COR-L47 (cell line): ENCODE data around the gene RBM38.
A peak's percentile ranks its signal among the peaks of the same experiment; 100 is the strongest.

Source experiments
- DNase-seq: peaks from one replicate; lab custom pipeline; 2025; lab: John Stamatoyannopoulos, UW

RBM38 gene

DNA sequence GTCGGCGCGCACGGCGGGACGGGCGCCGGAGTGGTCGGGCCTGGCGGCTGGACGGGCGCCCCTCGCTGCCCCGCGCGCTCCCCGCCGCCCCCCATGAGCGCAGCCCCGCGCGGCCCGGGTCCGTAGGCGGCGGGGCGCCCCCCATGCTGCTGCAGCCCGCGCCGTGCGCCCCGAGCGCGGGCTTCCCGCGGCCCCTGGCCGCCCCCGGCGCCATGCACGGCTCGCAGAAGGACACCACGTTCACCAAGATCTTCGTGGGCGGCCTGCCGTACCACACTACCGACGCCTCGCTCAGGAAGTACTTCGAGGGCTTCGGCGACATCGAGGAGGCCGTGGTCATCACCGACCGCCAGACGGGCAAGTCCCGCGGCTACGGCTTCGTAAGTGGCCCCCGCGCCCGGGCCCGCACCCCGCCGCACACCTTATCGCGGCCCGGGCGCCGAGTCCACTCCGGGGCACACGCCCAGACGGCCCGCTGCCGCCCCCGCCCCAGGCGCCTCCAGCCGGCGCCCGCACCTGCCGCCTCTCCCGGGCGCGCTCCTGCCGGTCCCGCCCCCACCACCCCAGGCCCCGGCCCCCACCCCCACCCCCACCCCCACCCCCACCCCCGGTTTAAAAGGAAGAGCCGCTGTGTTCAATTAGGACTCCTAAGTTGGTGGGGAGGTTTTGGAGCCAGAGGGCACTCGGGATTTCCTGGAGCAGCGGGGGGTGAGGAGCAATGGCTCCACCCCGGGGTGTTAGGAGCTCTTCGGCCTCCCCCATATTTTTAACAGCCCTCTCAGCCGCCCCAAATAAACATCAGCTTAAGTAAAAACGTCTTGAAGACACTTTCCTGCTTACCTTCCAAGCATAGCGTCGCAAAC, 474 bp downstream of the RBM38 start:
- peak; percentile 26 for DNase-seq

GRCh38 chr20:57392512-57393271, 1.5 kb downstream of the RBM38 start:
- no peak for DNase-seq

- DNase-seq, result no peak
Observed at GRCh38 chr20:57393321-57394120, 2.3 kb downstream of the RBM38 start.

GRCh38 chr20:57394121-57395082, 3.2 kb downstream of the RBM38 start:
- DNase-seq, result no peak

GRCh38 chr20:57395111-57395966, 4.1 kb downstream of the RBM38 start:
- no peak for DNase-seq

GRCh38 chr20:57396212-57396983, 5.2 kb downstream of the RBM38 start:
- no peak for DNase-seq

DNA sequence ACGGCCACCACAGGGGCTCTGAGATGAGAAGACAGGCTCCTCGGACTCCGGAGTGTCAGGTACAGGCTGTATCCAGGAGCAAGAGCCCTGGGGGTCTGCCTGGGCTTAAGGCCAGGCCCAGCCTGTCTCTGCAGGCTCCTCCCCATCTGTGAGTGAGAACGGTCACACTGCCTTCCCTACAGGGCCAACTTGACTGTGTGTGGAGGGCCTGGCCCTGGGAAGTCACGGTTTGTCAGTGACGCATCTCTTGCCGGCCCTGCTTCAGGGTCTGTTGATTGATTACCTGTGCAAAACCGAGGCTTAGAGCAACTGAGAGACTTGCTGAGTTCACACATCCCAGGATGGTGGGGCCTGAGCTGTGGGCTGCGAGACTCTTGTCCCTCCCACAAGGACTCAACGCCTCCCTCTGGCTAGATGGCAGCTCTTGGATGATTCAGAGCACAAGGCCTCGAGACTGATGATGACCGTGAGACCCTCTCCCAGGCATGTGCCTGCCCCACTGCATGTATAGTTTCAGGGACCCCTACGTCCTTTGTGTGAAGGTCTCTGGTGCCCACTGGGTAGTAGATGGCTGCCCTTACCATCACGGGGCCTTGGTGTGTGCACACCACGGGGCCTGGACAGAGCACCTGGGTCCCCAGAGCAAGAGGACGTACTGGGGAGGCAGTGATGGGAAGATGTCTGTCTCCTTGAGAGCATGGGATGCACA, 5.9 kb downstream of the RBM38 start:
- no peak for DNase-seq

DNA sequence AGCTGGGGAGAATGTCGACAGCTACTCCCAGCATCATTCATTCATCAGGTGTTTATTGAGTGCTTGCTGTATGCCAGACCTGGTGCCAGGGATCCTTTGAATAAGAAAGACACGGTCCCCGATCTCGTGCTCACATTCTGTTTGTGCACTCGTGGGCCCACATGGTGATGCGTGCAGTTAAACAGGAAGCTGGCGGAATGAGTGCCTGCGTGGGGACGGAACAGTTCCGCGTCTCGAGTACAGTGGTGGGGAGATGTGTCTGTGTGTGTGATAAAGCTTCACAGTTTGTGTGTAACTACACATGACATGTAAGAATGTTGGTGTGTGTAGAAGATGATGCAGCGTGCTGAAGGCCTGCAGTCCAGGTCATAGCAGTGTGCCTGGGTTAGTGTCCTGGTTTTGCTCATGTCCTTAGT, 6.5 kb downstream of the RBM38 start:
- no peak for DNase-seq

DNA sequence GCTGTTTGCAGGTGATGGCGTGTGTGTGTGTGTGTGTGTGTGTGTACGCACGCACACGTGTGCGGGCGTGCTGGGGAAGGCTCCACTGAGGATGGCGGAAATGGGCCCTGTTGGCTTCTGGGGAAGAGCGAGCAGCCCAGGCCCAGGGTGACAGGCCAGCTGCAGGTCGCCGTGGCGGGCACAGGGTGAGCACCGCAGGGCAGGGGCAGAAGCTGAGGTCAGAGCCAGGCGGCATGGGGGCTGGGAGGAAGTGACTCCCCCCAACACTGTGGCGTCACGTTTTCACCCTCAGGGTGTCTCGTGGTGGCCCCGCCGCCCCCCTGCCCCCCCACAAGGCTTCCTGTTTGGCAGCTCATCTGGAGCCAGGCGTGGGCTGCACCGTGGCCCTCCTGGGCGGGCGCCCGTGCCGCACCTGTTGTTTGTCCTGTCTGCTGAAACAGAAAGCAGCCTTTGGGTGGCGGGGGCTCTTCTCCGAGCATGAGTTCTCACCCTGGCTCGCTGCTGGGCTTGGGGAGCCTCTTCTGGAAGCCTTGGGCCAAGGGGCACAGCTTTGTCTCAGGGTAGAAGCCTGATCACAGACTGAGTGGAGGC, 7.1 kb downstream of the RBM38 start:
- peak; percentile 88 for DNase-seq

- no peak for DNase-seq
Observed at GRCh38 chr20:57398901-57399535, 7.8 kb downstream of the RBM38 start.

DNA sequence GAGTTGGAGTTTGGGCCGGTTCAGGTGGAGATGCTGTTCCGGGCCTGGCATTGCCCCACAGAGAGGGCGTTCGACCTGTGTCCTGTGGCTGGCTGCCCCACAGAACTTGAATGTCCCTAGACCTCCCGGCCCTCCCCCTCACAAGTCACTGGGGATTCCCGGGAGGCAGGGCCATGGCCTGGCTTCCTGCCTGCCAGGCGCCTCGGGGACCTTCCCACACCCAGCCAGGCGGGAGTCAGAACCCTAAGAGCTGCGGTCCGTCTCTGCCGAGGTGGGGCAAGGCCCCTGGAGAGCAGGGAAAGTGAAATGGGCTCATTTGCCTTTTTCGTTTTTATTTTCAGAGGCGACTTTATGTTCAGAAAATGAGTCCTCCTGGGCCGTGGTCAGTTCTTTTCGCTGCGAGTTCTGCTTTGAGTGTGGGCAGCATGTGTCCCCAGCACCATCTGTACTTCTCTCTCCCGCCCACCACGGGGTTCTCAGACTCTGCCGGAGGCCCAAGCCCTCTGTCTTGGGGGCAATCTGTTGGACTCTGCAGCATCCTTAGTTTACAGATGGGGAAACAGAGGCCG, 8.5 kb downstream of the RBM38 start:
- DNase-seq, result no peak

DNA sequence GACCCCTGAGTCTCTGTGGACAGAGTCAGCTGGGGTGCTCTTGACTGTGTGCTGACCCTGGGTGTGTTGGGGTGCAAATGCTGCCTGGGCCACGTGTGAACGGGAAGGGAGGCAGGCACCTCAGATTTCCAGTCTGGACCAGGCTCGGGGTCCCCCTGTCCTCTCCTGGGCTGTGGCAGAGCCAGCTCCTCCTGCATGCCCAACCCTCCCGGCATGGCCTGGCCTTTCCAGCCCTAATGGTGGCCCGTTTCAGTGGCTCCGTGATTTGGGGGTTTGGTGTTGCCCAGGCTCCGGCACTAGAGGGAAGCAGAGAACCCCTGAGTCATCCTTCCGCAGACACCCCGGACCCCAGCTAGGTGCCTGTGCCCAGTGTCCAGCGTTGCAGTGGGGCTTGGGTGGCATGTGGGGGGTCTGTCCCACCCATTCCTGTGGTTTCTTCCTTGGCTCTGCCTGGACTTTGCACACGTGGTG, 9.1 kb downstream of the RBM38 start:
- DNase-seq, result no peak

- no peak for DNase-seq
Observed at GRCh38 chr20:57400821-57401564, 9.8 kb downstream of the RBM38 start.

DNA sequence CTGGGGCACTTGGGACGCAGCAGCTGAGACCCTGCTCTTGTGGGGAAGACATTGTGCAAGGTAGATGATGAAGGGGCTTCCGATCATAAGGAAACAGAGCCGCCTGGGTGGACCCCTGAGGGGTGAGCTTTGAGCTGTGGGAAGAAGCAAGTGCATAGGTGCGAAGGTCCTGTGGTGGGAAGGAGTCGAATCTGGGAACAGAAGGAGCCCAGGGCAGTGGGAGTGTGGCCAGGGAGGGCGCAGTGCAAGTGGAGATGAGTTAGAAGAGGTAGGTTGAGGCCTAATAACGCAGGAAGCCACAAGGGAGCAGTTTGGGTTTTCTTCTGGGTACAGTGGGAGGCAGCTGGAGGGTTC, 10.3 kb downstream of the RBM38 start:
- no peak for DNase-seq

- no peak for DNase-seq
Observed at GRCh38 chr20:57402206-57403125, 11.3 kb downstream of the RBM38 start.

- no peak for DNase-seq
Observed at GRCh38 chr20:57403216-57403615, 12.0 kb downstream of the RBM38 start.
